ENCODE data around the gene POC1B.

POC1B gene

GRCh38 chr12:89427508-89428156 lies 98.2 kb downstream of the POC1B start:
- no peak overlapping the region for H2AFZ ChIP-seq (ENCODE audit: low read depth)
- no peak overlapping the region for H3K9ac ChIP-seq
- H3K27ac ChIP-seq = no peak overlapping the region
- H3K27me3 ChIP-seq (ENCODE audit: insufficient read depth, low read depth) = no peaks in the 10 kb centered on the region
- no peaks in the 10 kb centered on the region for H3K79me2 ChIP-seq (ENCODE audit: insufficient read depth, low read depth)
- H3K4me1 ChIP-seq (ENCODE audit: low read depth, poor library complexity, severe bottlenecking) = peaks cover 15% of the 10 kb centered on the region
- peak overlapping the region; percentile 2; the same call in 1 of the 2 replicates for H3K4me2 ChIP-seq
- no peaks in the 10 kb centered on the region for H4K20me1 ChIP-seq (ENCODE audit: insufficient read depth)
- TF ChIP-seq CTCF (conservative IDR thresholded peaks at IDR 0.05; ENCODE audit: low read depth, low read length) = no peak
- no peaks in the 10 kb centered on the region for H3K36me3 ChIP-seq (ENCODE audit: insufficient read depth)
- no peak overlapping the region for H3K4me3 ChIP-seq (IDR thresholded peaks at IDR 0.05; ENCODE audit: insufficient read depth, low read depth, low read length)

GRCh38 chr12:89424846-89425245 lies 101.0 kb downstream of the POC1B start:
- Histone ChIP-seq H3K36me3 (ENCODE audit: insufficient read depth) (no peaks in the 10 kb centered on the region), H4K20me1 (ENCODE audit: insufficient read depth) (no peaks in the 10 kb centered on the region), H3K9ac (no peak overlapping the region), H3K79me2 (ENCODE audit: insufficient read depth, low read depth) (no peaks in the 10 kb centered on the region), H3K27me3 (ENCODE audit: insufficient read depth, low read depth) (no peaks in the 10 kb centered on the region), H3K4me1 (ENCODE audit: low read depth, poor library complexity, severe bottlenecking) (peaks cover 15% of the 10 kb centered on the region), H2AFZ (ENCODE audit: low read depth) (no peak overlapping the region), H3K4me3 (IDR thresholded peaks at IDR 0.05; ENCODE audit: insufficient read depth, low read depth, low read length) (no peak overlapping the region), H3K4me2 (no peak overlapping the region), H3K27ac (no peak overlapping the region)
- TF ChIP-seq CTCF (conservative IDR thresholded peaks at IDR 0.05; ENCODE audit: low read depth, low read length) = no peak

- Histone ChIP-seq H3K27ac (no peak overlapping the region), H3K9ac (no peak overlapping the region), H2AFZ (ENCODE audit: low read depth) (no peak overlapping the region), H3K79me2 (ENCODE audit: insufficient read depth, low read depth) (no peaks in the 10 kb centered on the region), H3K36me3 (ENCODE audit: insufficient read depth) (no peaks in the 10 kb centered on the region), H3K4me2 (no peak overlapping the region), H4K20me1 (ENCODE audit: insufficient read depth) (no peaks in the 10 kb centered on the region), H3K4me1 (ENCODE audit: low read depth, poor library complexity, severe bottlenecking) (peaks cover 15% of the 10 kb centered on the region), H3K27me3 (ENCODE audit: insufficient read depth, low read depth) (no peaks in the 10 kb centered on the region), H3K4me3 (IDR thresholded peaks at IDR 0.05; ENCODE audit: insufficient read depth, low read depth, low read length) (no peak overlapping the region)
- no peak for TF ChIP-seq CTCF (conservative IDR thresholded peaks at IDR 0.05; ENCODE audit: low read depth, low read length)
Observed at GRCh38 chr12:89424389-89424788, 101.5 kb downstream of the POC1B start.

- no peaks in the 10 kb centered on the region for H3K27me3 ChIP-seq (ENCODE audit: insufficient read depth, low read depth)
- no peak overlapping the region for H2AFZ ChIP-seq (ENCODE audit: low read depth)
- no peak for TF ChIP-seq CTCF (conservative IDR thresholded peaks at IDR 0.05; ENCODE audit: low read depth, low read length)
- no peaks in the 10 kb centered on the region for H3K79me2 ChIP-seq (ENCODE audit: insufficient read depth, low read depth)
- no peak overlapping the region for H3K4me3 ChIP-seq (IDR thresholded peaks at IDR 0.05; ENCODE audit: insufficient read depth, low read depth, low read length)
- H4K20me1 ChIP-seq (ENCODE audit: insufficient read depth) = no peaks in the 10 kb centered on the region
- no peaks in the 10 kb centered on the region for H3K36me3 ChIP-seq (ENCODE audit: insufficient read depth)
- no peak overlapping the region for H3K4me2 ChIP-seq
- no peaks in the 10 kb centered on the region for H3K4me1 ChIP-seq (ENCODE audit: low read depth, poor library complexity, severe bottlenecking)
- H3K9ac ChIP-seq = no peak overlapping the region
- no peak overlapping the region for H3K27ac ChIP-seq
Observed at GRCh38 chr12:89421092-89421835, 104.6 kb downstream of the POC1B start.
